GM21619 (cell line): ENCODE data around the gene LUM.
"Not testable (repeated sequence)": the region's sequence is repeated elsewhere in the genome, so short reads cannot be mapped to it uniquely, and the experiment has no call there.

Experiments
- ATAC-seq: cut with Tn5 transposase; IDR thresholded peaks from one replicate; pipeline ENCODE4 v1.9.1; 2021; ENCODE audit not compliant: unreplicated experiment

The LUM gene

DNA sequence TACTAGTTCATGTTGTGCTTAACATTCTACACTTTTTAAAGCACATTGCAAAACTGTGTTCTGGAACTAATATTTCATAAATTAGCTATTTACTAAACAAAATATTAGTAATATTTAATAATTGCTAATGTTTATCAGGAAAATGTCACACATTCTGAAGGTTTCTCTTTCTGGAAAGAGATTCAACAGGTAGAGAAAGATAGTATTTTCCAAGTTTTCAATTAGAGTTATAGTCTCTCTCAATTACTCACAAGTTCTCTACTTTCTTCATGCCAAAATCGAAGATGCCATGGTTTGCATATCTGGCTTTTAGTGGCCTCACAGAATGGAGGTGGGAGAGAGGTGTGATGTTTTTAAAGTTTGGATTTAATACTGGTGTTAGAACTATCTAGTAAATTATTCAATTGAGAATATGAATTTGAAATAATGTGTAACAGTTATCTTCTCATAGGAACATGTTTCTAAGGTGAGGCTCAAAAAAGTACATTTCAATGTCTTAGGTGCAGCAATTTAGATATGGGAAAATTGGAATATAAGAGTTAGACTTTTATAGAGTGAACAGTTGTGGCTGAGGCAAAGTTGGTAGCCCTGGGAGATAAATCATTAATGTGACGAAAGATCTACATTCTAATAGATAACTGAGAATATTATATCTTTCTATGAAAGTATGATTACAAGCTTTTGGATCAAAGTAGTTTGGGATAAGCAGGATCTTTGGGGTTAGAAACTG is 1.5 kb downstream of the LUM start:
- no peak for ATAC-seq

DNA sequence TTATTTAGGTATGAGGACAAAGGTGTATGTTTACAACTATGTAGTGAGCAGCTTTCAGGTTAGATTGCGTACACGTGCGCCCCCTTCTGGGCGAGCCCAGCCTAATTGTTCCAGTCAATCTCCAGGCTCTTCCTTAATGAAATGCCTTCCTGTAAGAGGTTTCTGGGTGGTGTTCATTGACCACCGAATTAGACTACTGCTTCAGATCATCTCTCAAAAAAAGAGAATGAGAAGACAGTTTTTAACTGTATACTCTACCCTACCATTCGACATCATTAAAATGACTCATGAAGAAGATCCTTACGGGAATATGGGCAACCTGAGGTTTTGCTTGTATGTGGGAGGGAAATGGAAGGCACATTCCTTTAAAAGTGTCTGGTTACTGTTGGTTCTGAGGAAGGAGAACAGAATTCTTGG is 2.1 kb downstream of the LUM start:
- peak; percentile 84 for ATAC-seq

DNA sequence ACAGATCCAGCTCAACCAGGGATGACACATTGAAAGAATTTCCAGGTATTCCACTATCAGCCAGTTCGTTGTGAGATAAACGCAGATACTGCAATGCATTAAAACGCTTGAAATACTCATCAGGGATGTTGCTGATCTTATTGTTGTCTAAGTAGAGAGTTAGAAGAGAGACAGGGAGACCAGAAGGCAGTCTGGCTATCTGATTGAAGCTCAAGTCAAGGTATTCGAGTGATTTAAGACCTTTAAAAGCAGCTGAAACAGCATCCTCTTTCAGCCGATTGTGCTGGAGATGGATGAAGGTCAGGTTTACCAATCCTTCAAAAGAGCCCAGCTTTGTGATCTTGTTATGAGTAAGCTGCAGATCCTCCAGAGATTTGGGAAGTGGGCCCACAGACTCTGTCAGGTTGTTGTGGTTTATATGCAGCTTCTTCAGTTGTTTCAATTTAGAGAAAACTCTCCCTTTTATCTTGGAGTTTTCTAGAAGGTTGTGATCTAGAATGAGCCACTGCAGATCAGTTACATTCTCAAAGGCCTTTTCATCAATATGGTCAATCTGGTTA is 3.0 kb downstream of the LUM start:
- ATAC-seq: no peak

DNA sequence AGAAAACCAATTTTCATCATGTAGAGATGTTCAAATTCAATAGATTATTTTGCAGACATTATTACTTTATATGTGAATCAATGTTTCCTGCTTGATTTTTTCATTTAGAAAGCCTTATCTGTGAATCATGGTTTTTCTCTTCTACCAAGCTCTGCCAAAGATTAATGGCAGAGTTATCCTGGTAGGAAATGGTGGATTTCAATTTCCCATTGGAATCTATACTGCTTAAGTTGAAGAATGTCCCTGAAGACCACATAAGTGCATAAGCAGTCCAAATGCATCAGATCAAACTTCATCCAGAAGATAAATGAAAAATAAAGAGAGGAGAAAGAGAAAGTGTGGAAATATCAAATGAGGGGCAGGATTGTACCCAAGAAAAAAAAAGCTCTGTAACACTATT is 5.0 kb downstream of the LUM start:
- ATAC-seq: no peak

DNA sequence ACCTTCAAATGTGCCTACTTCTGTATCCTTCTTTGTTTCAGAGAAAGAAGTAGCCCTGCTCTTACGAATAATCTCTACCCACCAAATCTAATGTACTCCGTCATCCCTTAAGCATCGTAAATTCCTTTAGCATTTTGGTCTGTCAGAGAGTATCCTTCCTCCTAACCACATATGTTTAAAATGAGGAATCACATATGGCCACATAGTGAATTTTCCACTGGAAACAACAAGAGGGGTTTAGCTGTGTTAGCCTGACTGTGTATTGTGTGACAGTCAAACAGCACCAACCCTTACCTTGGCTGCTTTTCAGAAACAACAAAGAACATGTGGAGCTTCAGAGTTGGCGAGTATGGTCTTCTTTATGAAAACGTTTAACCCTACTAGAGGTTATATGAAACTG is 5.5 kb downstream of the LUM start:
- no peak for ATAC-seq

- no peak for ATAC-seq
Measured at GRCh38 chr12:91104812-91105466, 6.4 kb downstream of the LUM start.

DNA sequence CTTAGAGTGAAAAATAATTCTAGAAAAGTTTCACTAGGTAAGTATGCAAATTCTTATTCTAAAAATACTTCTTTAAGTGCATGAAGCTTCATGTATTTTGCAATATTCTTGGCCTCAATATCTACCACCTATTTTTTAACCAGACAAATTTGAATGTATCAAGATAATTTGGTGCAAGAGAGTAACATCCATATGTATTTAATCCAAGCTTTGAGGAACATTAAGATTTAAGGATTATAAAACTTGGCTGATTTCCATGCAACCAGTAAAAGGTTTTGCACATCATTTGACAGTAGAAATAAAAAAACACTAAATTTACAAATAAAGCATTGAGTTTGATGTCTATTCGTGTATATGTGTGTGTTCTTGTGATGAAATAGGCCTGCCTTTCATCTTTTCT is 7.7 kb downstream of the LUM start:
- no peak for ATAC-seq

DNA sequence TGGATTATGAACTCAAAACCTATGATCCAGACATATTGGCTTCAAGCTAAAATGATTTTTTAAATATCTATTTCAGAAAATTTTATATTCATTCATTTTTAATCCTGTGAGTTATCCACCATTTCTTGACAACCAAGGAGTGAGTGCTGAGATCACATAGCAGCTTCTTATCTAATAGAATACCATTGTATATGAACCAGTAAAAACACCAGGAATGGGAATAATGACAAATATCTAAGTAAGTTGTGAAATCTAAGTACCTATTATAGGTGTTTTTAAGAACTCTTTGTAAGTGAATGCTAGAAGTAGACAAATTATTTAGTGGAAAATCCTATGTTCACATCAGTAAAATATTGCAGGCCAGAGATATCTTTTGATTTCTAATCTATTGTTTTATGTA is 8.2 kb downstream of the LUM start:
- ATAC-seq: no peak

- no peak for ATAC-seq
Measured at GRCh38 chr12:91100906-91101305, 10.4 kb downstream of the LUM start.

DNA sequence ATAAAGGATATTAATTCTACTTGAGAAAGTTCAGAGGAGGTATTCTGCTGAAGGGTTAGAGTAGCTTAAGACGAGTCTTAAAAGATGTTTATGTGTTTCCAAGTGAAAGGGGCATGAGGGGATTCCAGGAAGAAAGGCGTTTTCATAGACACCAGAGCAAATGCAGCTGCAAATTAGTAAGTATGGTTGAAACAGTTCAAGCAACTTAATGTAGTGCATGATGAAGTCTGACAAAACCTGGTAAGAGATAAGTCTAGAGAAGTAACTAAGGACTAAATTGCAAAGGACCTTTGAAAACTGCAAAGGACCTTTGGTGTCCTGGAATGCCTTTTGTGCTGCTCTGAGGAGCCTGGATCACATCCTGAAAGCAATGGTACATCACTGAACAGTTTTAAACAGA is 11.5 kb downstream of the LUM start:
- no peak for ATAC-seq

- ATAC-seq: no peak
Measured at GRCh38 chr12:91099341-91099740, 12.0 kb downstream of the LUM start.

- ATAC-seq: no peak
Measured at GRCh38 chr12:91098941-91099340, 12.4 kb downstream of the LUM start.

DNA sequence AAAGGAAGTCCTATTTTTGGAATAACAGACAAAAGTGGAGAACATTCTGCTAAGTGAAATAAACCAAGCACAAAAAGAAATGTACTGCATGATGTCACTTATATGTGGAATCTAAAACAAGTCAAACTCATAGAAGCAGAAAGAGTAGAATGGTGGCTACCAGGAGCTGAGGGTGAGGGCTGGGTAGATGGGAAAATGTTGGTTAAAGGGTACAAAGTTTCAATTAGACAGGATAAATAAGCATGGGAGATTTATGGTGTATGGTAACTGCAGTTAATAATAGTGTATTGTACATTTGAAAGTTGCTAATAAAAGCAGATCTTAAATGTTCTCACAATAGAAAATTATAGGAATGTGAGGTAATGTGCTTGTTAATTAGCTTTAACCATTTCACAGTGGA is 12.8 kb downstream of the LUM start:
- no peak for ATAC-seq

DNA sequence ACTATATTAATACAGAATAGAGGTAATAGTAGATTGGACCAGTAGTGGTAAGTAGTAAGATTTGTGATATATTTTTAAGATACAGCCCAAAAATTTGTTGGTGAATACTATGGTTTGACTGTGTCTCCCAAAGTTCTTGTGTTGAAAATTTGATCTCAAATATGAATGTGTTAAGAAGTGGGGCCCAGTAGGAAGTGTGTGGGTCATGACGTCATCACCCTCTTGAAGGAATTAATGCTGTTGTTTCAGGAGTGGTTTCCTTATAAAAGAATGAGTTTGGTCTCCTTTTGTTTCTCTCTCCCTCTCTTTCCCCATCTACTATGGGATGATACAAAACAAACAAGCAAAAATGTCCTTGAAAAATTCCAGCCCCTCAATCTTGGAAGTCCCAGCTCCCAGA is 16.3 kb downstream of the LUM start:
- no peak for ATAC-seq

DNA sequence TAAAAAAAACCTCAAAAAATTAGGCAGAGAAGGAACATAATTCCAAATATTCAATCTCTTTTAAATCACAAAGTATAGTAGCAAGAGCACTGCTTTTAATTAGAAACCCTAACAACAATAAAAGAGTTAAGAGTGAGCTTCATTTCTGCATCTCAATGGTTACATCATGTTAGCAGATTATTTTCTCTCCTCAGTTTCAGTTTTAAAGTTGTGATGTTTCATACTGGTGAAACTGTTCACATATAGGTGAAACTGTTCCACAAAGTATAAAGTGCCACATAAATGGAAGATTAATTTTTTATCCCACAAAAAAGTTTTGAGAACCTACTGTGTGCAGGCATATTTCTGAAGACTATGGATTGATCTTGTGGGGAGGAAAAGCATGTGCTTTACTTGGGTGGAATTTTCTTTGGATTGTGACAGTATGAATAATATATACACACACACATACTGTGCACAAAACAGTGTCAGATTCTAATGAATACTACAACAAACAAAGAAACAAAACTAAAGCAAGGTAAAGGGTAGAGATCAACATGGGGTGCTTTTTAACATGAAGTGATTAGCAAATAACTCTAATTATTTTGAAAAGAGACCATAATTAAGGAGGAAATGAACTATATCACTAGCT is 17.1 kb downstream of the LUM start:
- no peak for ATAC-seq

DNA sequence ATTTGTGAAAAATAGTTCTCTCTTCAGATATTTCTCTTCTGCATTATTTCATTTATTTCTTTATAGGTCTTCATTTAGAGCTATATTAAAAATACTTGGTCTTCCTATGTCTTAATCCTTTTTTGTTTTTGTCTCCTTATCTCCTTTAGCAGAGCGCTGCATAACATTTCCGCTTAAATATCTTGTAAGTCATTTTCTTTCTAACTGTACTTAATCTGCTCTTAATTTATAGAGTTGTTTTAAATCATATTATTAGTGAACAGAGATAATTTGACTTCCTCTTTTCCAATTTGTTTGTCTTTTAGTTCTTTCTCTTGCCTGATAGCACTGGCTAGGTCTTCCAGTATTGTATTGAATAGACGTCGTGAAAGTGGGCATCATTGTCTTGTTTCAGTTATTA is 18.0 kb downstream of the LUM start:
- ATAC-seq: no peak

GRCh38 chr12:91091916-91092715 is 19.2 kb downstream of the LUM start:
- ATAC-seq: no peak

GRCh38 chr12:91089953-91090352 is 21.3 kb downstream of the LUM start:
- ATAC-seq: not testable (repeated sequence)

DNA sequence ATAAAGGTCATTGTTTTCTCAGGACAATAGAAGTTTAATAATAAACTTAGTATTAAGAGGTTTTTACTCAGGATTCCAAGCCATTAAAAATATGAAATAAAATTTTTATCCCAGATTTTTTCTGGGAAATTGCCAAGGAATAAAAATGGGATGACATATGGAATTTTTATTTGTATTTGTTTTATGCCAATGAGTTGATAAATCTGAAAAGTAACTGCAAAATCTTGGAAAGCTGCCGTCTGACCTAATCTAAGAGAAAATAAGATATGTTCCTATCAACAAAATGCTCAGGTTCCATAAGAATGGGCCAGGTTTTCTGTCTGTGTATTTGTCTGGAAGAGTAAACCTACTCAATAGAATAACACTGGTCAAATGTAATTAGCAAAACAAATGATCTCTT is 31.3 kb downstream of the LUM start:
- no peak for ATAC-seq

DNA sequence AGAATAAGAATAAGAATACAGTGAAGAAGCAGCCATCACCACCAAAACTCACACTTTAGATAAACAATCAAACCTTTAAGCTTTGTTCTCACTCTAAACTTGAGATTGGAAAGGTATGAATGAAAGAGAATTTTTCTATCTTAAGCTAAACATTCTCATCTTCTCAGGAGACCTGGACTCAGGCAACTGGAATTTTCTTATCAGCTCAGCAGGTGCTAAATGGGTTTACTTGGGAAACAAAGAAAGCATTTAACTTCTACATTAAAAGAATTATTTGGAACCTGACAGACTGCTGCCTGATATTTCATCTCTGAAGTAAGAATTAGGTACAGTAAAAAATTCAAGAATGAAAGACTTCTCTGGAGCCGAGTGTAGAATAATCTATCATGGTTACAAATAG is 32.8 kb downstream of the LUM start:
- ATAC-seq: no peak

DNA sequence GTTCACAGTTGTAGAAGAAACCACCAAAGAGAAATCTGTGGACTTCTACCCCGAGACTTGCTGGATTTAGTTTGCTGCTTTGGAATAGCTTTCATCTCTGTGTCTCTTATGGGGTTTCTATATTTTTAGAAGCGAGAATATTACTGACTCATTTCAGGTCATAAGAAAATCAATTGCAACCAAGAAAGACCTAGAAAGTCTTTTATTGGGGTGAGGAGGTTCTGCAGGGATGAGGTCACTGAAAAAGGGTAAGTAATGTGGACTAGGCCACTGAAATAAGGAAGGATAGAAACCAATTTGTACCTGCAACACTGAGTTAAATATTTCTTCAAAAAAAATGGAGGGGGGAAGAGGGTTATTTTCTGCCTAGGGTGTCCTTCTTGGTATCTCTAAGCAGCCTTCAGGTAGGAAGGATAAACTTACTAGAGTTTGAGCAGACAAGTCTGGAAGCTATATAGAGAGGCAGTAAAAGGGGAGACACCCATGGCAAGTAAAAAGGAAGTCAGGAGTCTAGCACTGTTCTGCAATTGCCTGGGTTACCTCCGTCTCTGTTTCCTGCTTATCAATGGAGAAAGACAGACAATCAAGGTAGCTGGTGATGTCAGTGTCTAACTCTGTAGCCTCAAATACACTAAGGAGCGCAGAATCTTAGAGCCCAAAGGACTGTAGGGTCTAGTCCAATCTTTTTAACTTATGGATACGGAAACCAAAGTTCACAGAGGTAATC is 33.9 kb downstream of the LUM start:
- peak; percentile 46 for ATAC-seq
